Measurements from ENCODE around the gene CD83.
"Not testable (repeated sequence)": the region's sequence is repeated elsewhere in the genome, so short reads cannot be mapped to it uniquely, and the experiment has no call there.

The CD83 gene

GRCh38 chr6:14148471-14148870 lies 30.9 kb downstream of the CD83 start:
- TF ChIP-seq, protein P1, sequence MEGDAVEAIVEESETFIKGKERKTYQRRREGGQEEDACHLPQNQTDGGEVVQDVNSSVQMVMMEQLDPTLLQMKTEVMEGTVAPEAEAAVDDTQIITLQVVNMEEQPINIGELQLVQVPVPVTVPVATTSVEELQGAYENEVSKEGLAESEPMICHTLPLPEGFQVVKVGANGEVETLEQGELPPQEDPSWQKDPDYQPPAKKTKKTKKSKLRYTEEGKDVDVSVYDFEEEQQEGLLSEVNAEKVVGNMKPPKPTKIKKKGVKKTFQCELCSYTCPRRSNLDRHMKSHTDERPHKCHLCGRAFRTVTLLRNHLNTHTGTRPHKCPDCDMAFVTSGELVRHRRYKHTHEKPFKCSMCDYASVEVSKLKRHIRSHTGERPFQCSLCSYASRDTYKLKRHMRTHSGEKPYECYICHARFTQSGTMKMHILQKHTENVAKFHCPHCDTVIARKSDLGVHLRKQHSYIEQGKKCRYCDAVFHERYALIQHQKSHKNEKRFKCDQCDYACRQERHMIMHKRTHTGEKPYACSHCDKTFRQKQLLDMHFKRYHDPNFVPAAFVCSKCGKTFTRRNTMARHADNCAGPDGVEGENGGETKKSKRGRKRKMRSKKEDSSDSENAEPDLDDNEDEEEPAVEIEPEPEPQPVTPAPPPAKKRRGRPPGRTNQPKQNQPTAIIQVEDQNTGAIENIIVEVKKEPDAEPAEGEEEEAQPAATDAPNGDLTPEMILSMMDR (IDR thresholded peaks at IDR 0.05; ENCODE audit: unreplicated experiment in 3 of 3) = no peak
- peaks cover 21% of the 10 kb centered on the region for H3K27me3 Mint-ChIP-seq (ENCODE audit: low read depth)

GRCh38 chr6:14149053-14149738 lies 31.6 kb downstream of the CD83 start:
- Mint-ChIP-seq H3K9me3 (no peaks in the 10 kb centered on the region), H3K4me1 (peaks cover 26% of the 10 kb centered on the region), H3K27me3 (ENCODE audit: low read depth) (peaks cover 21% of the 10 kb centered on the region), H3K27ac (no peak overlapping the region), H3K36me3 (ENCODE audit: low read depth) (no peaks in the 10 kb centered on the region), H3K4me3 (no peak overlapping the region)
- TF ChIP-seq, protein P1 (IDR thresholded peaks at IDR 0.05; ENCODE audit: unreplicated experiment in 3 of 3) = no peak

More at GRCh38 chr6:14148471-14148870, 30.9 kb downstream of the CD83 start:
- H3K4me3 Mint-ChIP-seq = no peak overlapping the region
- H3K4me1 Mint-ChIP-seq = peaks cover 28% of the 10 kb centered on the region
- H3K36me3 Mint-ChIP-seq (ENCODE audit: low read depth) = no peaks in the 10 kb centered on the region
- H3K9me3 Mint-ChIP-seq = no peaks in the 10 kb centered on the region
- H3K27ac Mint-ChIP-seq = no peak overlapping the region

GRCh38 chr6:14149739-14150130 lies 32.2 kb downstream of the CD83 start:
- TF ChIP-seq, protein P1 (IDR thresholded peaks at IDR 0.05; ENCODE audit: unreplicated experiment in 3 of 3) = no peak
- H3K36me3 Mint-ChIP-seq (ENCODE audit: low read depth) = no peaks in the 10 kb centered on the region
- H3K27ac Mint-ChIP-seq = no peak overlapping the region
- peaks cover 21% of the 10 kb centered on the region for H3K27me3 Mint-ChIP-seq (ENCODE audit: low read depth)
- H3K9me3 Mint-ChIP-seq = no peaks in the 10 kb centered on the region
- peaks cover 23% of the 10 kb centered on the region for H3K4me1 Mint-ChIP-seq
- no peak overlapping the region for H3K4me3 Mint-ChIP-seq

DNA sequence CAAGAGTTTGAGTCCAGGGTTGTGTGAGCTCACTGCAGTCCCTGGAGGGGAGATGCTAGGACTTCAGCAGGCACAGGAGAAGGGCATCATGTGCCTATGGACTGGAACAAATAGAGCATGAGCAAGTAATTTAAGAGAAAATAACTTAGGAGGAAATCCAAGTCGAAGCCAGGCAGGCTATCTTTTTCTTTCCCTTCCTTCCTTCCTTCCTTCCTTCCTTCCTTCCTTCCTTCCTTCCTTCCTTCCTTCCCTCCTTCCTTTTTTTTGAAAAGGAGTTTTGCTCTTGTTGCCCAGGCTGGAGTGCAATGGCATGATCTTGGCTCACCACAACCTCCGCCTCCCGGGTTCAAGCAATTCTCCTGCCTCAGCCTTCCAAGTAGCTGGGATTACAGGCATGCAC lies 33.7 kb downstream of the CD83 start:
- H3K27ac Mint-ChIP-seq; H3K9me3 Mint-ChIP-seq; H3K4me3 Mint-ChIP-seq; H3K36me3 Mint-ChIP-seq (ENCODE audit: low read depth); H3K4me1 Mint-ChIP-seq: not testable (repeated sequence)
- H3K27me3 Mint-ChIP-seq (ENCODE audit: low read depth) = peaks cover 14% of the 10 kb centered on the region

- Mint-ChIP-seq H3K27me3 (ENCODE audit: low read depth) (peaks cover 14% of the 10 kb centered on the region), H3K9me3 (no peaks in the 10 kb centered on the region), H3K36me3 (ENCODE audit: low read depth) (no peaks in the 10 kb centered on the region), H3K27ac (no peak overlapping the region), H3K4me3 (no peak overlapping the region), H3K4me1 (peaks cover 3% of the 10 kb centered on the region)
- TF ChIP-seq, protein P1 (IDR thresholded peaks at IDR 0.05; ENCODE audit: unreplicated experiment in 3 of 3) = no peak
Measured at GRCh38 chr6:14151773-14152172, 34.2 kb downstream of the CD83 start.

DNA sequence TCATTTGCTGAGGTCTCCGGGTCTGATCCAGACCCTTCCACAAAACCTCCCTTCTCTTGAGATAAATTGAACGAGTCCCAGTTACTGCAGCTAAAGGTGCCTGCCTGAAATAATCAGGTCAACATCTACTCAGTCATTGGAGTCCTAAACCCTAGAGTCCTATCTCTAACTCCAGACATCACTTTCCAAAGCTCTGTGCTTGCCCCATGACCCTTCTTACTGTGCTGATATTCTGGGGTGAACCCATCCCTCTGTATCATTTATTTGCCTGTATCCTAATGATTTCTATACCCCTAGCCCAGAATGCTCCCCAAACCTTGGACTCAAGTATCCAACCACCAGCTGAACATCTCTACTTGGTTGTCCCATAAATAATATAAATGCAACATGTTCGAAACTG lies 35.7 kb downstream of the CD83 start:
- Mint-ChIP-seq H3K4me1 (no peaks in the 10 kb centered on the region), H3K36me3 (ENCODE audit: low read depth) (no peaks in the 10 kb centered on the region), H3K9me3 (no peaks in the 10 kb centered on the region), H3K27me3 (ENCODE audit: low read depth) (peaks cover 13% of the 10 kb centered on the region), H3K27ac (no peak overlapping the region), H3K4me3 (no peak overlapping the region)
- TF ChIP-seq, protein P1 (IDR thresholded peaks at IDR 0.05; ENCODE audit: unreplicated experiment in 3 of 3) = no peak
